OCI-LY7 (cell line): ENCODE data around the gene RASAL2. TPM values are rescaled to one million over a fixed set of nuclear protein-coding genes. Genes with fewer than 3 reads are reported as not detected.

Experiments used
- BruUV-seq: library from RNA; stranded (reverse); fragments of 400-500 nt; replicated peaks from 2 replicates; lab custom pipeline; 2021; lab: Mats Ljungman, UMichigan
- CTCF ChIA-PET: fragments of 300-600 bp; sonication (Branson Sonifier 250); formaldehyde crosslinking; loops from one replicate; lab custom pipeline; 2022; ENCODE audit warnings: antibody characterized with exemption; ENCODE audit not compliant: unreplicated experiment; lab: Charles Lee
- POLR2A ChIA-PET: fragments of 300-600 bp; sonication (Branson Sonifier 250); formaldehyde crosslinking; loops from one replicate; lab custom pipeline; 2022; ENCODE audit warnings: antibody characterized with exemption; lab: Charles Lee
- DNase-seq: peaks from one replicate; pipeline ENCODE4 v3.0.0-alpha.2; 2015; ENCODE audit warnings: low spot score
- H2AFZ ChIP-seq: fragments of 200-600 bp; sonication (generic), shearing (Covaris generic); 2 replicates; pipeline ENCODE4 v1.6.1; 2014; ENCODE audit warnings: mild to moderate bottlenecking, antibody characterized with exemption, low read length, moderate library complexity
- H3K27ac ChIP-seq: fragments of 200-600 bp; sonication (generic); 2 replicates; pipeline ENCODE4 v1.5.1; 2014; ENCODE audit warnings: mixed run types, low read depth, mild to moderate bottlenecking, moderate library complexity, low read length, inconsistent platforms; ENCODE audit not compliant: poor library complexity, severe bottlenecking
- H3K36me3 ChIP-seq: fragments of 200-600 bp; sonication (generic); 2 replicates; pipeline ENCODE4 v1.6.1; 2014; ENCODE audit warnings: mild to moderate bottlenecking, antibody characterized with exemption, low read length, moderate library complexity, mixed read lengths; ENCODE audit not compliant: insufficient read depth
- H3K4me1 ChIP-seq: fragments of 200-600 bp; sonication (generic); 2 replicates; pipeline ENCODE4 v1.5.1; 2014; ENCODE audit warnings: mild to moderate bottlenecking, low read length; ENCODE audit not compliant: insufficient read depth, poor library complexity, severe bottlenecking
- H3K4me2 ChIP-seq: fragments of 200-600 bp; sonication (generic); 2 replicates; pipeline ENCODE4 v1.6.1; 2014; ENCODE audit warnings: mild to moderate bottlenecking, low read length
- H3K4me3 ChIP-seq: fragments of 200-600 bp; sonication (generic); 2 replicates; pipeline ENCODE4 v1.5.1; 2014; ENCODE audit warnings: mild to moderate bottlenecking, low read depth, low read length; ENCODE audit not compliant: poor library complexity, severe bottlenecking
- H3K79me2 ChIP-seq: fragments of 200-600 bp; sonication (generic); 2 replicates; pipeline ENCODE4 v1.6.1; 2016; ENCODE audit warnings: low read depth, mild to moderate bottlenecking, low read length, moderate library complexity, mixed read lengths; ENCODE audit not compliant: insufficient read depth
- H3K9me2 ChIP-seq: fragments of 200-600 bp; sonication (generic); 2 replicates; pipeline ENCODE4 v1.6.1; 2016; ENCODE audit warnings: mild to moderate bottlenecking, low read length, mixed read lengths; ENCODE audit not compliant: insufficient read depth
- H3K9me3 ChIP-seq: fragments of 200-600 bp; sonication (generic); 2 replicates; pipeline ENCODE4 v1.6.1; 2014; ENCODE audit warnings: mild to moderate bottlenecking, mixed run types, low read length, mixed read lengths
- H4K20me1 ChIP-seq: fragments of 200-600 bp; sonication (generic); 2 replicates; pipeline ENCODE4 v1.6.1; 2014; ENCODE audit warnings: mild to moderate bottlenecking, antibody characterized with exemption, low read length, moderate library complexity, mixed read lengths; ENCODE audit not compliant: insufficient read depth
- CTCF ChIP-seq: fragments of 200-600 bp; sonication (generic); conservative IDR thresholded peaks from 2 replicates; pipeline ENCODE4 v1.5.1; 2014; ENCODE audit warnings: mild to moderate bottlenecking, antibody characterized with exemption, low read length, moderate library complexity, mixed read lengths
- EZH2phosphoT487 ChIP-seq: fragments of 200-600 bp; sonication (generic); IDR thresholded peaks from 2 replicates; pipeline ENCODE4 v1.6.1; 2018; ENCODE audit warnings: low read depth, borderline replicate concordance, mild to moderate bottlenecking, mixed run types, antibody characterized with exemption, low read length, moderate library complexity, mixed read lengths
- intact Hi-C: fragments of 100-400 bp; cut with micrococcal nuclease; formaldehyde crosslinking; loops from one replicate; pipeline ENCODE4 v1.10.0; 2022; ENCODE audit not compliant: unreplicated experiment
- total RNA-seq, 2 experiments: library from RNA; depleted of rRNA in 1 of 2; stranded (reverse); fragments of >200 nt in 1 of 2; shearing (Covaris generic) in 1 of 2; gene quantifications; 2 replicates each; pipeline ENCODE4 v1.2.3, GENCODE V29; 2014 to 2022

RASAL2 gene
- total RNA-seq, 2 experiments from 2014 or later: 0.09 to 0.27 TPM

- BruUV-seq: no TSS peak
- no peak overlapping the region for H2AFZ ChIP-seq
- DNase-seq: no peak
- TF ChIP-seq EZH2phosphoT487: no peak
- TF ChIP-seq CTCF: no peak
- POLR2A ChIA-PET: interaction anchor here (1.0 kb wide), 1 partner anchor 12 kb away, joined by 3 read pairs; no protein-coding TSS in a partner anchor
- no peaks in the 10 kb centered on the region for H3K36me3 ChIP-seq
- no peaks in the 10 kb centered on the region for H3K9me2 ChIP-seq
- H3K27ac ChIP-seq: no peak overlapping the region
- CTCF ChIA-PET: no interaction called here
- no peak overlapping the region for H3K4me2 ChIP-seq
- no peaks in the 10 kb centered on the region for H4K20me1 ChIP-seq
- no peaks in the 10 kb centered on the region for H3K4me1 ChIP-seq
- no peak overlapping the region for H3K4me3 ChIP-seq
- intact Hi-C loops: no loop called here
- H3K9me3 ChIP-seq: no peaks in the 10 kb centered on the region
- H3K79me2 ChIP-seq: no peaks in the 10 kb centered on the region
These were observed 74.6 kb downstream of the RASAL2 start for GRCh38 chr1:178168536-178168935.

GRCh38 chr1:178169649-178170048 lies 75.7 kb downstream of the RASAL2 start:
- H3K9me2 ChIP-seq: no peaks in the 10 kb centered on the region
- TF ChIP-seq EZH2phosphoT487 (no peak), CTCF (no peak)
- no peaks in the 10 kb centered on the region for H3K36me3 ChIP-seq
- CTCF ChIA-PET: no interaction called here
- H2AFZ ChIP-seq: no peak overlapping the region
- no peak for DNase-seq
- H3K9me3 ChIP-seq: no peaks in the 10 kb centered on the region
- no TSS peak for BruUV-seq
- POLR2A ChIA-PET: interaction anchor here (1.3 kb wide), 1 partner anchor 11 kb away, joined by 4 read pairs; no protein-coding TSS in a partner anchor
- intact Hi-C loops: no loop called here
- H3K79me2 ChIP-seq: no peaks in the 10 kb centered on the region
- H3K27ac ChIP-seq: no peak overlapping the region
- H4K20me1 ChIP-seq: no peaks in the 10 kb centered on the region
- H3K4me2 ChIP-seq: no peak overlapping the region
- no peak overlapping the region for H3K4me3 ChIP-seq
- no peaks in the 10 kb centered on the region for H3K4me1 ChIP-seq

- DNase-seq: no peak
- H3K4me1 ChIP-seq: no peaks in the 10 kb centered on the region
- POLR2A ChIA-PET: no interaction called here
- H3K4me2 ChIP-seq: no peak overlapping the region
- CTCF ChIA-PET: no interaction called here
- no peaks in the 10 kb centered on the region for H3K9me3 ChIP-seq
- H3K27ac ChIP-seq: no peak overlapping the region
- TF ChIP-seq EZH2phosphoT487 (no peak), CTCF (no peak)
- H3K4me3 ChIP-seq: no peak overlapping the region
- H2AFZ ChIP-seq: no peak overlapping the region
- no peaks in the 10 kb centered on the region for H3K9me2 ChIP-seq
- no peaks in the 10 kb centered on the region for H3K79me2 ChIP-seq
- H4K20me1 ChIP-seq: no peaks in the 10 kb centered on the region
- no TSS peak for BruUV-seq
- no peaks in the 10 kb centered on the region for H3K36me3 ChIP-seq
- intact Hi-C loops: no loop called here
These were observed 79.0 kb downstream of the RASAL2 start for GRCh38 chr1:178172939-178173338.
